HG02678 (cell line): ENCODE measurements around the gene TMX2.
A peak's percentile ranks its signal among the peaks of the same experiment; 100 is the strongest.
"Not testable (repeated sequence)": the region's sequence is repeated elsewhere in the genome, so short reads cannot be mapped to it uniquely, and the experiment has no call there.

Source experiments
- ATAC-seq: cut with Tn5 transposase; IDR thresholded peaks from one replicate; pipeline ENCODE4 v1.9.1; 2021; ENCODE audit warnings: mild to moderate bottlenecking, moderate library complexity; ENCODE audit not compliant: unreplicated experiment

The TMX2 gene, protein sequence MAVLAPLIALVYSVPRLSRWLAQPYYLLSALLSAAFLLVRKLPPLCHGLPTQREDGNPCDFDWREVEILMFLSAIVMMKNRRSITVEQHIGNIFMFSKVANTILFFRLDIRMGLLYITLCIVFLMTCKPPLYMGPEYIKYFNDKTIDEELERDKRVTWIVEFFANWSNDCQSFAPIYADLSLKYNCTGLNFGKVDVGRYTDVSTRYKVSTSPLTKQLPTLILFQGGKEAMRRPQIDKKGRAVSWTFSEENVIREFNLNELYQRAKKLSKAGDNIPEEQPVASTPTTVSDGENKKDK

DNA sequence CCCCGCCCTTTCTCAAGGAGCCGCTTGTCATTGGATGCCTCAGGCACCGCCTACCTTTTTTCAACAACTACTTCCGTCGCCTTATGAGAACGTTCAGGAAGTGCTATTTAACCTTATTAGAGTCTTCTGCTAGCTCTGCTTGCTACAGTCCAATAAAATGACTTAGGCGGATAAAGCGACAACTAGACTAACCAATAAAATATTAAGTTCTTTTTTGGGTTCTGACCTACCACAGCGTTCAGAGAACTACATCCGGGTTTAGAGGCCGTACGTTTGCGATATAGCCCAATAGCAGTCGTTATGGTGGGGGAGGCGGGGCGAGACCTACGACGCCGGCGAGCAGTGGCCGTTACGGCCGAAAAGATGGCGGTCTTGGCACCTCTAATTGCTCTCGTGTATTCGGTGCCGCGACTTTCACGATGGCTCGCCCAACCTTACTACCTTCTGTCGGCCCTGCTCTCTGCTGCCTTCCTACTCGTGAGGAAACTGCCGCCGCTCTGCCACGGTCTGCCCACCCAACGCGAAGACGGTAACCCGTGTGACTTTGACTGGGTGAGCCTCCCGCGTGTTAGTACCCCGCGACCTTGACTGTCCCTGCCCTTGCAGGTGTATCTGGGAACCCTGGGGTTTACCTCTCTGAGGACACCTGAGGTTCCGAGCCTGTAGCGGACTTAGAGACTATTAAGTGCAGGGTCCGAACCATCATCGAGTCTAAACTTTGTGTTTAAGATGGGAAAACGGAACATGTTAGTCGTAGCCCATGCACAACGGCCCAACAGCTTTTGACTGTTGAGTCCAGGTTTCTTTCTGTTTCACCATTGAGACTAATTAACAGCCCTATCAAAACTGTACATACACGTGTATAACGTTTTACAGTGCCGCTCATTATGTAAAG lies at the start of gene TMX2:
Gene TMX2, plus strand, starts transcription at position 338 of the 895 bp plus-strand sequence. Its CDS starts 26 bp downstream, at position 364.
- ATAC-seq, result peak; percentile 94

DNA sequence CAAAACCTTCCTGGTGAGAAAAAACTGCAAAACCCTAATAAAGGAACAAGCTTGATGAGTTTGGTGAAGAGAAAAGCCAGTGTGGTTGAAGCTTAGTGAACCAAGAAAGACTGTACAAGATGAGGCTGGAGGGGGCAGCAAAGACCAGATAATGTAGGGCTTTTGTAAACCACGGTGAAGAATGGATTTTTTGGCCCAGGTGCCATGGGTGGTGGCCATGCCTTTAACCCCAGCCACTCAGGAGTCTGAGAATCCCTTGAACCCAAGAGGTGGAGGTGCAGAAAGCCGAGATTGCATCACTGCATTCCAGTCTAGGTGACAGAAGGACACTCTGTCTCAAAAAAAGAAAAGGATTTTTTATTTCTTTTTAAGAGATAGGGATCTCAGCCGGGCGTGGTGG lies 49.5 kb upstream of the TMX2 start:
- ATAC-seq, result no peak

DNA sequence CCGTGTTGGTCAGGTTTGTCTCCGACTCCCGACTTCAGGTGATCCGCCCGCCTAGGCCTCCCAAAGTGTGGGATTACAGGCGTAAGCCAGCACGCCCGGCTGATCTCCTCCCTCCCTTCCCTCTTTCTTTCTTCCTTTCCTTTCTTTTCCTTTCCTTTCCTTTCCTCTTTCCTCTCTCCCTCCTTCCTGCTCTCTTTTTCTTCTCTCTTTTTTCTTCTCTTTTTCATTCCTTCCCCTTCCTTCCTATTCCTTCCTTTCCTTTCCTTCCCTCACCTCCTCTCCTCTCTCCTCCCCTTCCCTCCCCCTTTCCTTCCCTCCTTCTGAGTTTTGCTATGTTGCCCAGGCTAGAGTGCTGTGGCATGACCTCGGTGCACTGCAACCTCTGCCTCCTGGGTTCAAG lies 48.4 kb upstream of the TMX2 start:
- no peak for ATAC-seq

DNA sequence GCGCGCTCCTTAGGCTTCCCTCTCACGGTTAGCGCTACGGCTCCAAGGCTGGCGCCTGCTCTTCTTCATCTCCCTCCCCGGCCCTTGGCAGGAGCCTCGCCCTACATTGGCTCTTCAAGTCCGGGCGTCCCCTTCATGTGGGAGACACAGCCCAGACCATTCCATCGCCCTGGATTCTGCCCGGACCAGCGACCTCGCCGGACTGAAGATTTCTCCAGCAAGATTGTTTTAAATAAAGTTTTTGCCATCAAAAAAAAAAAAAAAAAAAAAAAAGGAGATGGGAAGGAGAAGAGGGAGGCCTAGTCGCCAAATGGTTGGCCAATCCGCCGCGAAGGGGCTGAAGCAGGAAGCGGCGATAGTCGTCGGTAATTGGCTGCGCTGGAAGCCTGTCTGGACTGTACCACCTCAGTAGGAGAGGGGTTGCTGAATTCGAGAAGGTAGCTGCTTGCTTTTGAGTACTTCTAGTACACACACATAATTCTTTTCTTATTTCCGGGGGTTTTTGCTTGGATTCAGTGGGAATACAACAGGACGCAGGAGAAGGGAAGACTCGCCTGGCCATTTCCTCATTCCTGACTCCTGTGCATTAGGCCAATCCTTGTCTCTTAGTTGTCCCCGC lies 45.2 kb upstream of the TMX2 start:
- ATAC-seq, result peak; percentile 68

DNA sequence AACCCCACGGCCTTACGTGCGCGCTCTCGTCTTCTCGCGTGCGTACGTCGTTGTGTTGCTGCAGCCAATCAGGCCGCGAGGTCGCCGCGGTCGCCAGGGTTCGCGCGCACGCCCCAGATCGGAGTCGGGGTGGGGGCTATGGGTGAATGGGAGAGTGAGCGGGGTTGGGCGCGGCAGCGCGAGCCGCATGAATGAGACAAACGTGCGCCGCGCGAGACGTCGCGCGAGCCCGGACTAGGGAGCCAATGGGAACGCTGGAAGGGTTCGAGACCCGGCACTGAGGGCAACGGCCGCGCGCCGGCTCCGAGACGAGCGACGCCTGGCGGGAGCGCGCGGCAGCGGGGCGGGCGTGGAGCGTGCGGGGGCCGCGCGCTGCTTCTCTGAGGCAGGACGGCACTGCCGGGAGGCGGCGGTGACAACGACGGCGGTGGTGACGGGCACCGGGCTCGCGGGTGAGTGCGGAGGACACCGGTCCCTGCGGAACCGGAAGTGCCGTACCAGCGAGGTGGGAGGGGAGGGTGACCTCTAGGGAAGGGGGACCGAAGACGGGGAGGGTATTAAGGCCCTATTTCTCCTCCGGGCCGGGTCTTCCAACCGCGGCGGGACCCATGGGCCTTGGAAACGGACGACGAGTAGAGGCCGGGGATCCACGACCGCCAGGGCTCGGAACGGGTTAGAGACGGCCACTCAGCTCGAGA lies 44.5 kb upstream of the TMX2 start, which contains the start of gene ZDHHC5:
Gene ZDHHC5, plus strand, starts transcription at position 379 of the 698 bp plus-strand sequence. CDS start 4,977 bp downstream, outside the sequence.
- peak; percentile 81 for ATAC-seq

DNA sequence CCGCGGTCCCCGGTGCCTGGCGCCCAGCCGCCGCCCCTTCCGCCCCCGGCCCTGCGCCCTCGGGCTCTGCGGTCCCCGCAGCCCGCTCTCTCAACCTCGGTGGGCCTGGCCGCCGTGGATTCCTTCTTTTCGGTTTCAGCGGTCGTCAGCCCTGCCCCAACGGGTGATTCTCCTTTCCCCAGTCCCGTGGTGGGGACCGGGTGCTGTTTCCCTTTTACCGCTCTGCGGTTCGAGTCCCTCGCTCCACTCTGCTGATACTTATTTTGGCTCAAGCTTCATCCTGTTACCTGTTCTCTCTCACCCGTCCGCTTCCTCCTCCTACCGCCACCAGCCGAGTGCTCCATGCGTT lies 44.0 kb upstream of the TMX2 start:
- ATAC-seq, result peak; percentile 15

DNA sequence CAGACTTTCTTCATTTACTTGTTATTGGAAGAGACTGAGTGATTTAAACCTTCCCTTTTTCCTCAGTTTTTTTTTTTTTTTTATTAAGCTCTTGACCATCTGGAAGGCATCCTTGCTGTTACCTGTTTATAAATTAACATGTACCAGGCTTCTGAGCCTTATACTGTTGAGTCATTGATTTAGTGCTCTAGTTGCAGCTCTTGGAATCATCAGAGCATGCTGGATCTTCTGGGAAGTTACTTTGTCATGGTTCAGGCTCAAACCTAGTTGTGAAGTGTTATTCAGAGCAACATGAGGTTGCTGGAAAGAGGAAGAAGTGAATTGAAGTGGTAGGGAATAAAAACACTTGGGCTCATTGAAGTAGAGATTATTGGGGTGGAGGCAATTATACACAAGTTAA lies 38.1 kb upstream of the TMX2 start:
- no peak for ATAC-seq

DNA sequence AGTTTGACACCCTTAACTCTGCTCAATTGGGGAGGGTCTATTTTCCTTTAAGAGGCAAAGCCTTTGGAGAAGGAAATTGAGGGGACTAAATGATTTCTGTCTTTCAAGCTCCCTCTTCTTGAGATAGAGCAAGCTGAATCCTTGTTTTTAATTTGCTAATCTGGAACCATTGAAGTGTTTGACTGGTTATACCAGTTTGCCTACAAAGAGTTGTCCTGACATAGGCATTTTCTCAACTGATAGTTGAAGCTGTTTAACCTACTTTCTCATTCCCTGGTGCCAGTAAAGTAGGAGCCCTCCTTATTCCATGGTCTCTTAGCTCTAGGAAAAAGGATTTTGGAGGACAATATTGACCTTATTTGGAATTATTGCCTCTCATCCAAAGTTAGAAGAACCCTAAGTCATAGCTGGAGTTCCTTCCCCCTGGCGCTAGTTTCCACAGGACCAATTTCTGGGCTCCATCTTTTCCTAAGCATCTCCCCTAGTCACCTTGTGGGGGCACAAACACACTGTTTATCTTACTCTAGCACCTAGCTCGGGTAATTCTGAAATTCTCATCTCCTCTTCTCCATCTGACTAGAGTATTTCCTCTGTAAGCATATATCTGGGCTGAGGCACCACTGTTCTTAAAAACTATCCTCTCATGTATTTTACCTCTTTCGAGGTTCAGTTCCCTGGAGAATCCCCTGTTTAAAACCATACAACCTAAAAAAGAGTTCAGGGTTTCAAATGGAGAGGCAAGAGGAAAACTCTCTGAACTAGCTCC lies 37.0 kb upstream of the TMX2 start:
- no peak for ATAC-seq

DNA sequence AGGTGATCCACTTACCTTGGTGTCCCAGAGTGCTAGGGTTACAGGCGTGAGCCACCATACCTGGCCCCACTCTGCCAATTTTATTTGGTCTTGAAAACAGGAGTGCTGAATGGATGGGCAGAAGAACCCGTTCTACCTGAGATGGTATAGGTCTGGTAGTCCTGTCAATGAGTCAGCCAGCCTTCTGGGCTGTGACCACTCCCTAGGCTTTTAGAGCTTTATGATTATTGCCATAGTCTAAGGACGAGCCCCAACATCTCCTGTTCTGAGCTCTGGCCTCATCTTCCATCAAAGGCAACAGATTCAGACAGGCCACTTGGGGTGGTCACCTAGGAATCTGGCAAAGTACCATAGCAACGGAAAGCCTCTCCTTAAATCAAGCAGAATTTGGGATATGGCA lies 33.0 kb upstream of the TMX2 start:
- ATAC-seq, result no peak

DNA sequence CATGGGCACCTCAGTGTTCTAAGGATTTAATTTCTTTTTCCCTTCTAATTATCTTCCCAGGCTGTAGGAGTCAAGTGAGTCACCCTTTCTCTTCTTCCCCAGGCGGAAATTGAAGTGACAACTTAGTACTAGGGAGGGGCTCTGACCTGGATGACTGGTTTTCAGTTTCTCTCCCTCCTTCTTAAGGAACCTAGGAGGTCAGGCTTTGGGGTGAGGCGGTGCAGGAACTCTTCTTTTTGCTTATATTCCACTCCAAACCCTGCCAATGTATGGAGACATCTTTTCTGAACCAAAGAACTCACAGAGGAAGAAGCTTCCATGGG lies 31.9 kb upstream of the TMX2 start:
- peak; percentile 18 for ATAC-seq

DNA sequence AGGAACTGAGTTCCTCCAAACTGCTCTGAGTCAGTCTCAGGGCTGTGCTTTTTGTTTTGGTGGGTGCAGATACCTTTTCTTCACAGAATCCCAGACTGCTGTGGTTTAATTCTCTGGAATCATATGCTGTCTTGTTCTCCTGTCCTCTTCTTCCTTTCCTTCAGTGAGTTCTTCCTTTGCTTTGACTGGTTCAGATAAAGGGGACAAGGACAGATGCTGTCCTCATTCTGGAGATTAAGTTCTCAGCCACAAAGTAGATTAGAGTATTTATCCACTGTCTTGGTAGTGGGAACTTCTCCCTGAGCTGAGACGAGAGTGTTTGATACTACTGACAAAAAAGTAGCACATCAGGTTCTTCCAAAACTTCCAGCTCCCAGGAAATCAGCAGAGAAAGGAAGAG lies 31.2 kb upstream of the TMX2 start:
- no peak for ATAC-seq

DNA sequence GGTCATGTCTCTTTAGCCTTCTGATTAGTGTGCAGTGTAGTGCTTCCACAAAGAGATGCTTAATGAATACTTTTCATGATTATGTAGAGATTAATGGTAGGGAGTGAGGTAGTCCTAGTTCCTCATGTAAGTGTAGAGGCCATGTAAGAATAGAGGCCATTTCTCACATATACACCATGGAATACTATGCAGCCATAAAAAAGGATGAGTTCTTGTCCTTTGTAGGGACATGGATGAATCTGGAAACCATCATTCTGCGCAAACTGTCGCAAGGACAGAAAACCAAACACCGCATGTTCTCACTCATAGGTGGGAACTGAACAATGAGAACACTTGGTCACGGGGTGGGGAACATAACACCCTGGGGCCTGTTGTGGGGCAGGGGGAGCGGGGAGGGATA lies 21.9 kb upstream of the TMX2 start:
- not testable (repeated sequence) for ATAC-seq

DNA sequence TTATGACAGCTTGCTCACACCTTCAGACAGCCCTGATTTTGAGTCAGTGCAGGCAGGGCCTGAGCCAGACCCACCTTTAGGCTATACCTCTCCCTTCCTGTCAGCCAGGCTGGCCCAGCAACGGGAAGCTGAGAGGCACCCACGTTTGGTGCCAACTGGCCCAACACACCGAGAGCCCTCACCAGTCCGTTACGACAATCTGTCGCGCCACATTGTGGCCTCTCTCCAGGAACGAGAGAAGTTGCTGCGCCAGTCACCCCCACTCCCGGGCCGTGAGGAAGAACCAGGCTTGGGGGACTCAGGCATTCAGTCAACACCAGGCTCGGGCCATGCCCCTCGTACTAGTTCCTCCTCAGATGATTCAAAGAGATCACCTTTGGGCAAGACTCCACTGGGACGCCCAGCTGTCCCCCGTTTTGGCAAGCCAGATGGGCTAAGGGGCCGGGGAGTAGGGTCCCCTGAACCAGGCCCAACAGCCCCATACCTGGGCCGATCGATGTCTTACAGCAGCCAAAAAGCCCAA lies 13.5 kb upstream of the TMX2 start:
- no peak for ATAC-seq

DNA sequence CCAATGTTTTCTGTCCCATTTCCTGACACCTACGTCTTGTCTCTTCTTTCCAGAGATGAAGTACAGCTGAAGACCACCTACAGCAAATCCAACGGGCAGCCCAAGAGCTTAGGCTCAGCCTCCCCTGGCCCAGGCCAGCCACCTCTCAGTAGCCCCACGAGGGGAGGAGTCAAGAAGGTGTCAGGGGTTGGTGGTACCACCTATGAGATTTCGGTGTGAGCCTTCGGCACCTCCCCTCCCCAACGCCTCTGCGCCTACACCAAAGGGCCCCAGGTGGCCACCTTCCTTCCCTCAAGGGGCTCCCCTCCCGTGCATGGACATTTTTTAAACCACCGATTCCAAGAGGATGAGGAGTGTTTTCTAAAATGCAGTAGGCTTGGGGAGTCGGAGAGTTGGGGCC lies 12.6 kb upstream of the TMX2 start:
- no peak for ATAC-seq

DNA sequence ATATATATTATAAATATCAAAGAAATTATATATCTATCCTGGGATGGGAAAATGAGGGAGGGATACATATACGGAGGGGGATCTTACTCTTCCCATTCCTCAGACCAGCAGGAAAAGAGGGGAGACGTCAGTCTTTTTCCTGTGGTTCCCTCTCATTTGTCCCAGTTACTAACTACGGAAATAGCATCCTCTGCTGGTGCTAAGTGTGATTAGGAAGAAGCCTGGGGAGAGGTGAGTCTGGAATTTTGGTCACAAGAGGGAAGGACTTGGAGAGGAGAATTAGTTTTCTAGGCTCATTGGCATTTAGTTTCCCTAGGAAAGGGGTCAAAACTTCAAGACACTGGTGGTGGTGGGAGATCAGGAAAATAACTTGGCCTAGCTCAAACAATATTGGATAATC lies 12.0 kb upstream of the TMX2 start:
- ATAC-seq, result no peak

DNA sequence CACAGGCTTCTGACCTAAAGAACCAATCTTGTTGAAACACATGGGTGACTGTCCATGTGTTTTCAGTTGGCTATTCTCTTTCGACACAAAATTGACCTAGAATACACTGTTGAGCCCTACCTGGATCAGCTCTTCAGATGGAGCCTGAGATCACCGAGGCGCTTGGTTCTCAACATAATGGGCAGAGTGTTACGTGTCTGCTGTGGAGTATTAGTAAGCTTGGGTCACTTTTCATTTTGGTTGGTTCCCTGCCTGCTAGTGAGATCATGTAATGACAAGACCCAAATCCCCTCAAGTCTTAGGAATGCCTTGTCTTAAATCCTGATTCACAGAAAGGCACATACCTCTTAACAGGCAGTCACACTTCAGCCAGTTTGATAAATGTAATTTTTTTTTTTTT lies 9.1 kb upstream of the TMX2 start:
- no peak for ATAC-seq

DNA sequence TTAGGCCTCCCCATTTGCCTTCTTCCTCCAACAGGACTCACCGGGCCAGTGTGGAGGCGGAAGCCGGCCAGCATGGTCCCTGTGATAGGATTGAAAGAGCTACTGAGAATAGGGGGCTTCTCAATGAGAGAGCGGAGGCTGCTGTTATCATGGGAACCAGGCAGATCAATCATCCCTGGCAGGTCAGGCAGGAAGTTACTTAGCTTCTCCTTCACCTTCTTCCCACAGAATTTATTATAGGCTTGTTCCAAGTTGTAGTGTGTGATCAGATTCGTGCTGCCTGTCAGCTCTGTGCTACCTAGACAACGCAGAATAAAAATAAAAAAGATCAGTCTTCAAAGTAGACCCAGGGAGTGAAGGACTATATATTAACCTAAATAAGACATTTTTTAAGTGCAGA lies 7.5 kb upstream of the TMX2 start:
- ATAC-seq, result no peak

DNA sequence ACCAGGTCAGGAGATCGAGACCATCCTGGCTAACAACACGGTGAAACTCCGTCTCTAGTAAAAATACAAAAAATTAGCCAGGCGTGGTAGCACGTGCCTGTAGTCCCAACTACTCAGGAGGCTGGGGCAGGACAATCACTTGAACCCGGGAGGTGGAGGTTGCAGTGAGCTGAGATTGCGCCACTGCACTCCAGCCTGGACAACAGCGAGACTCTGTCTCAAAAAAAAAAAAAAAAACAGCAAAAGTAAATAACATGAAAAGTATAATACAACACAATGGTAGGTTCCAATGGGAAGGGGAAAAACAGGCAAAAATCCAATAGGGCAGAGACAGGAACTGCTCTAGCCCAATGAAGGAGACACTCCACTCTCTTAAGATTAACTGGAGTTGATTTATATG lies 7.0 kb upstream of the TMX2 start:
- ATAC-seq, result not testable (repeated sequence)

DNA sequence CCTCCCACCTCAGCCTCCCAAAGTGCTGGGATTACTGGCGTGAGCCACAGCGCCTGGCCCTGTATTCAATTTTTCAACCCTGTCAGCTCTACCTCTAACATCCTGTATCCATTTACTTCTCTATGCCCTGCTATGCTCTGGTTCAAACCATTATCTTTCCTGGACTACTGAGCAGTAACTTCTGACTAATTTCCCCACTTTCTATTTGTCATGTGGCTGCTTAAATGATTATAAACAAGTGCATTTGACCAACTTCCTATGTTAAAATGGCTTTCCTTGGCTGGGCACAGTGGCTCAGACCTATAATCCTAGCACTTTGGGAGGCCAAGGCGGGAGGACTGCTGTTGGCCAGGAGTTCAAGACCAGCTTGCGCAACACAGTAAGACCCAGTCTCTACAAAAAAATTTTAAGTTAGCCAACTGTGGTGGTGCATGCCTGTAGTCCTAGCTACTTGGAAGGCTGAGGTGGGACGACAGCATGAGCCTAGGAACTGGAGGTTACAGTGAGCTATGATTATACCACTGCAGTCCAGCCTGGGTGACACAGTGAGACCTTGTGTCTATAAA lies 2.5 kb upstream of the TMX2 start:
- no peak for ATAC-seq
